Measurements from ENCODE around the gene NPHP1.
"Not testable (repeated sequence)": the region's sequence is repeated elsewhere in the genome, so short reads cannot be mapped to it uniquely, and the experiment has no call there.

DNA sequence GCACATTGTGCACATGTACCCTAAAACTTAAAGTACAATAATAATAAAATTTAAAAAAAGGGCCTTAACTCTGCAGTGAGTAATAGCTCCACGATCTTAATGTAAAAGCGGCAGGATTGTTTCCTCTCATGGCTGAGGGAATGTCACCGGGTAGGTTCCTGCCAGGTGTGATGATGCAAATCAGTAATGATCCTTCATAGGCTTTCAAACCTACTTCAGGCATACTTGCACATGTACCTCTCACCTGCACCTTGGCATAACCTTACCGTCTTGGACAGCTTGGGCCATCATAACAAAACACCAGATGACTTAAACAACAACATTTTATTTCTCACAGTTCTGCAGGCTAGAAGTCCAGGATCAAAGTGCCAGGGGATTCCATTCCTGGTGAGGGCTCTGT lies 128.9 kb downstream of the NPHP1 start:
- TF ChIP-seq, protein P1, sequence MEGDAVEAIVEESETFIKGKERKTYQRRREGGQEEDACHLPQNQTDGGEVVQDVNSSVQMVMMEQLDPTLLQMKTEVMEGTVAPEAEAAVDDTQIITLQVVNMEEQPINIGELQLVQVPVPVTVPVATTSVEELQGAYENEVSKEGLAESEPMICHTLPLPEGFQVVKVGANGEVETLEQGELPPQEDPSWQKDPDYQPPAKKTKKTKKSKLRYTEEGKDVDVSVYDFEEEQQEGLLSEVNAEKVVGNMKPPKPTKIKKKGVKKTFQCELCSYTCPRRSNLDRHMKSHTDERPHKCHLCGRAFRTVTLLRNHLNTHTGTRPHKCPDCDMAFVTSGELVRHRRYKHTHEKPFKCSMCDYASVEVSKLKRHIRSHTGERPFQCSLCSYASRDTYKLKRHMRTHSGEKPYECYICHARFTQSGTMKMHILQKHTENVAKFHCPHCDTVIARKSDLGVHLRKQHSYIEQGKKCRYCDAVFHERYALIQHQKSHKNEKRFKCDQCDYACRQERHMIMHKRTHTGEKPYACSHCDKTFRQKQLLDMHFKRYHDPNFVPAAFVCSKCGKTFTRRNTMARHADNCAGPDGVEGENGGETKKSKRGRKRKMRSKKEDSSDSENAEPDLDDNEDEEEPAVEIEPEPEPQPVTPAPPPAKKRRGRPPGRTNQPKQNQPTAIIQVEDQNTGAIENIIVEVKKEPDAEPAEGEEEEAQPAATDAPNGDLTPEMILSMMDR (IDR thresholded peaks at IDR 0.05; ENCODE audit: extremely low read depth in 1 of 2, insufficient read depth in 1 of 2, low read depth in 1 of 2, low read length in 2 of 2): not testable (repeated sequence)
- TF ChIP-seq POLR2AphosphoS5 (IDR thresholded peaks at IDR 0.05; ENCODE audit: insufficient read depth, low read depth, low read length); EZH2 (IDR thresholded peaks at IDR 0.05; ENCODE audit: borderline replicate concordance, low read depth, low read length, severe bottlenecking); POLR2A (IDR thresholded peaks at IDR 0.05; ENCODE audit: low read depth, low read length); MYC (IDR thresholded peaks at IDR 0.05; ENCODE audit: low read depth, low read length); JUN (IDR thresholded peaks at IDR 0.05; ENCODE audit: borderline replicate concordance, insufficient read depth, insufficient read length, low read depth); FOS (IDR thresholded peaks at IDR 0.05; ENCODE audit: borderline replicate concordance, insufficient read depth, low read length): not testable (repeated sequence)
- TF ChIP-seq, protein P2, sequence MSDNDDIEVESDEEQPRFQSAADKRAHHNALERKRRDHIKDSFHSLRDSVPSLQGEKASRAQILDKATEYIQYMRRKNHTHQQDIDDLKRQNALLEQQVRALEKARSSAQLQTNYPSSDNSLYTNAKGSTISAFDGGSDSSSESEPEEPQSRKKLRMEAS (IDR thresholded peaks at IDR 0.05; ENCODE audit: insufficient read depth, insufficient read length): not testable (repeated sequence)
